WI38 (cell line): ENCODE results near the gene CXCL16.
"Not testable (repeated sequence)": the region's sequence is repeated elsewhere in the genome, so short reads cannot be mapped to it uniquely, and the experiment has no call there.

Source experiments
- H3K4me3 ChIP-seq: 2 replicates; pipeline ENCODE4 v1.5.1; 2011; ENCODE audit warnings: low read depth, mild to moderate bottlenecking, control low read depth, low read length
- TF ChIP-seq, protein P1 (sequence below): IDR thresholded peaks from 2 replicates; pipeline ENCODE4 v1.5.1; 2012; ENCODE audit warnings: low read depth, mild to moderate bottlenecking, control low read depth, low read length

Gene CXCL16

DNA sequence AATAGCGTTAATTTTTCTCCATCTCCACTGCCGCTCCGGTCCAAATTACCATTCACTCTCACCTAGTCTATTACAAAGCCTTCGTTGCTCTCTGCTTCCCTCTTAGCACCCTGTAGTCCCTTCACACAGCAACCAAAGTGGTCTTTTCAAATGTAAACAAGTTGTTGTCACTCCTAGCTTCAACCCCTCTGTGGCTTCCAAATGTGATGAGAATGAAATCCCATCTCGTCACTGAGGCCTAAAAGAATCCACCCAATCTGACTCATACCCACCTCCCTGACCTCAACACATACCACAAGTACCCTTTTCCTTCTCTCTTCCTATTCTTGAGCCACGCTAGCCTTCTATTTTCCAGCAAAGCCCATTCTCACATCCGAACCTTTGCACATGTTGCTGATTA lies 33.6 kb downstream of the CXCL16 start:
- TF ChIP-seq, protein P1, sequence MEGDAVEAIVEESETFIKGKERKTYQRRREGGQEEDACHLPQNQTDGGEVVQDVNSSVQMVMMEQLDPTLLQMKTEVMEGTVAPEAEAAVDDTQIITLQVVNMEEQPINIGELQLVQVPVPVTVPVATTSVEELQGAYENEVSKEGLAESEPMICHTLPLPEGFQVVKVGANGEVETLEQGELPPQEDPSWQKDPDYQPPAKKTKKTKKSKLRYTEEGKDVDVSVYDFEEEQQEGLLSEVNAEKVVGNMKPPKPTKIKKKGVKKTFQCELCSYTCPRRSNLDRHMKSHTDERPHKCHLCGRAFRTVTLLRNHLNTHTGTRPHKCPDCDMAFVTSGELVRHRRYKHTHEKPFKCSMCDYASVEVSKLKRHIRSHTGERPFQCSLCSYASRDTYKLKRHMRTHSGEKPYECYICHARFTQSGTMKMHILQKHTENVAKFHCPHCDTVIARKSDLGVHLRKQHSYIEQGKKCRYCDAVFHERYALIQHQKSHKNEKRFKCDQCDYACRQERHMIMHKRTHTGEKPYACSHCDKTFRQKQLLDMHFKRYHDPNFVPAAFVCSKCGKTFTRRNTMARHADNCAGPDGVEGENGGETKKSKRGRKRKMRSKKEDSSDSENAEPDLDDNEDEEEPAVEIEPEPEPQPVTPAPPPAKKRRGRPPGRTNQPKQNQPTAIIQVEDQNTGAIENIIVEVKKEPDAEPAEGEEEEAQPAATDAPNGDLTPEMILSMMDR: no peak
- H3K4me3 ChIP-seq: no peak overlapping the region

DNA sequence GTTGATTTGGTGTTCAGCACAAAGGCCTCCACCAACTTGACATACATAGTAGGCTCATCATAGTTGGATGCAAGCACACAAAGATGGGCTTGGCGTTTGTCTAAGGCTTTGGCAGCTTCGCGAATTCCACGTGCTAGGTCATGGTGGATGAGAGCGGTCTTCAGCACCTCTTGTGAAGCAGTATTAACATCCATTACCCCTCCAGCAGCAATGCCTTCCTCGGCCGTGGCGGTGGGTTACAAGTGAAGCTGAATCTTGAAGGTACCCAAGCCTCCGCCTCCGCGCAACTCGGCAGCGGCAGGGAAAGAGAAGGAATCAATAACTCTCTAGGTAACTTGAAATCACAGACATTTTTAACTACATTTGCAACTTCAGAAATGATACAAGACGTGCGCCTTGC lies 34.7 kb downstream of the CXCL16 start:
- no peak overlapping the region for H3K4me3 ChIP-seq
- TF ChIP-seq, protein P1: no peak

DNA sequence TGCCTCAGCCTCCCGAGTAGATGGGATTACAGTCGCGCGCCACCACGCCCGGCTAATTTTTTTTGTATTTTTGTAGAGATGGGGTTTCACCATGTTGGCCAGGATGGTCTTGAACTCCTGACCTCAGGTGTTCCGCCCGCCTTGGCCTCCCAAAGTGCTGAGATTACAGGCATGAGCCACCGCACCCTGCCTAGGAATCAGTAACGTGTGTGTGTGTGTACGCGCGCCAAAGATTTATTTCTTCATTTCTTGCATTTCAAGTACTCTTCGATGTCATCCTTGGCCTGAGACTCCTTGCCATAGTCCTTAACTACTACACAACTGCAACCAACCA lies 35.2 kb downstream of the CXCL16 start:
- peak overlapping the region; percentile 98 for H3K4me3 ChIP-seq

DNA sequence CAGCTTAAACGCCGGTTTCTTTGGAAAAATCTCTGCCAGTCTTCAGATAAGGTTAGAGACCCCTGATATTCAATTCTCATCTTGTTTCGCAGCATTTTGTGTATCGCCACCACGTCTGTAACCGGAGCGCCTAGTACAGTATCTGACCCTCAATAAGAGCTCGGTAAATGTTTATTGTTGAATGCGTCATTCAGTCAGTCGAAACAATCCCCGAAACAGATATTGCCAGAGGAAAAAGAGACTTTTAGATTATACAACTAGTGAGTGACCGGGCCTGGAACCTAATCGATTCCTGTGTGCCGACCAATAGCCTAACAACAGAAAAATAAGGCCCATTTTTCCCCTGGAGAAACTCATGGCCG lies 36.4 kb downstream of the CXCL16 start:
- TF ChIP-seq, protein P1: no peak
- peak overlapping the region; percentile 98 for H3K4me3 ChIP-seq

DNA sequence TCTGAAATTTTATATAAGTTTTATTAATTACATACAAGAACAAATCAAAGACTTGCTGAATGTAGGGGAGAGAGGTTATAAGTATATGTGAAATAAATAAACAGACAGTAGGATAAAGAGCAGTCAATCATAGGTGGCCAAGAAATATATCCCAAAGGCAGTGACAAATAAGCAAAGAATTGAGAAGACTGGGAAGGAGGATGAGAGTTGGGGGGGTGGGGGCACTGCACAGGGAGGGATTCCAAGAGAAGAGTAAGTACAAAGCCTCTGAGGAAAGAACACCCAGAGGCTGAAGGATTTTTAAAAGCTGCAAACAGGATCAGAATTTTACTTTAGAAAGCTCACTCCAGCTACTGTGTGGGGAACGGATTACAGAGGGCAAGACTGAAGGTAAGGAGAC lies 38.6 kb downstream of the CXCL16 start:
- H3K4me3 ChIP-seq: no peak overlapping the region
- TF ChIP-seq, protein P1: no peak

DNA sequence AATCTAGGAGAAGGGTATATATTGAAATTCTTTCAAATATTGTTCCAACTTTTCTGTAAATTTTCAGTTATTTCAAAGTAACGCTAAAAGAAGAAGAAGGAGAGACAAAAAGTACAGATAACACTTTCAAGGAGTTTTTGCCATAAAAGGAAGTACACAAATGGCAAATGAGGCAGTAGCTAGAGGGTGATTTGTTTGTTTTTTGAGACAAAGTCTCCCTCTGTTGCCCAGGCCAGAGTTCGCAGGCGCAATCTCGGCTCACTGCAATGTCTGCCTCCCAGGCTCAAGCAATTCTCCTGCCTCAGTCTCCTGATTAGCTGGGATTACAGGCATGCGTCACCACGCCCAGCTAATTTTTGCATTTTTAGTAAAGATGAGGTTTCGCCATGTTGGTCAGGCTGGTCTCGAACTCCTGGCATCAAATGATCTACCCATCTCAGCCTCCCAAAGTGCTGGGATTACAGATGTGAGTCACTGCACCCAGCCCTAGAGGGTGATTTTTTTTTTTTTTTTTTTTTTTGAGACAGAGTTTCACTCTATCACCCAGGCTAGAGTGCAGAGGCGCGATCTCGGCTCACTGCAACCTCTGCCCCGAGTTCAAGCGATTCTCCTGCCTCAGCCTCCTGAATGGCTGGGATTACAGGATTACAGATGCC lies 40.2 kb downstream of the CXCL16 start:
- not testable (repeated sequence) for H3K4me3 ChIP-seq

DNA sequence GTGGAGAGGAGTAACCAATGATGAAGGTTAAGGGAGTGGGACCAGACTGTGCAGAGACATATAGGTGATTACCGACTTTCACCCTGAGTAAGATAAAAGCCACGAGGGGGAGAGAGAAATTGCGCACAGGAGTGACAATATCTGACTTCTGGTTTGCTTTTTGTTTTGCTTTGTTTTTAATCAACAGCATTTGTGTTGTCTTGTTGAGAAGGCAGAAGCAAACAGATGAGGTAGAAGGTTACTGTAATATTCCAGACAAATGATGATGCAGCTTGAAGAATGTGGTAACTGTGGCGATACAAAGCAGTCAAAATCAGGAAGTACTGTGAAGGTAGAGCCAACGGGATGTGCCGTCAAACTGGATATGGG lies 43.3 kb downstream of the CXCL16 start:
- no peak overlapping the region for H3K4me3 ChIP-seq
- TF ChIP-seq, protein P1: no peak

DNA sequence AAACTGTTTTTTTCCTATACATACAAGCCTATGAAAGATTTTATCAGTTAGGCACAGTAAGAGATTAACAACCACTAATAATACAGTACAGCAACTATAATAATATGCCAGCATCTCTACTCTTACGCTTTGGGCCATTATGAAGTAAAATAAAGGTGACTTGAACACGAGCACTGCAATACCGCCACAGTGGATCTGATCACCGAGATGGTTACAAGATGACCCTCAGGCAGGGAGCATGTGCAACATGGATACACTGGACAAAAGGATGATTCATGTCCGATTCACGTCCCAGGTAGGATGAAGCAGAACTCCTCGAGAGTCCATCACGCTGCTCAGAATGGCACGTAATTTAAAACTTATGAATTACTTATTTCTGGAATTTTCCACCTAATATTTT lies 46.3 kb downstream of the CXCL16 start:
- TF ChIP-seq, protein P1: no peak
- no peak overlapping the region for H3K4me3 ChIP-seq

DNA sequence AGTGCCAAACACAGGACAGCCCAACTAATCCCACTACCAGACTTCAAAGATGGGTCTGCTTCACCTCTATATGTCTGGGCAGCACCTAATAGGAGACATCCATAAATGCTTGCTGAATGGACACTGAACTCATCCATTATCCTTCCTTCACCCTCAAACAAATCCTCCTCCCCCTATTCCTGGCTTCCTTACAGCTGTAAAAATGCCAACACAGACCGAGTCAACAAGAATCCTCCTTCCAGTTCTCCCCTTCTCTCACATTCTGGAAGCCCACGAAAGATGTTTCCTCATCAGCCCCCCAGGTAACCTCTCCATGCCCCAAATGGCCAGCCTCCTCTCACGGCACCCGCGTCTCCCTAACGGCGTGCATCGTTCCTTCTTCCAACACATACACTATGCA lies 48.0 kb downstream of the CXCL16 start:
- TF ChIP-seq, protein P1: no peak

More for the DNA sequence above, 48.0 kb downstream of the CXCL16 start:
- no peak overlapping the region for H3K4me3 ChIP-seq
